Ishikawa (cell line): ENCODE data around the gene DAAM1.

ENCODE experiments used
- CEBPB ChIP-seq: IDR thresholded peaks from 2 replicates; pipeline ENCODE4 v1.6.1; 2012
- CREB1 ChIP-seq: IDR thresholded peaks from 2 replicates; pipeline ENCODE4 v1.6.1; 2012; ENCODE audit warnings: low read depth
- EP300 ChIP-seq: IDR thresholded peaks from 2 replicates; pipeline ENCODE4 v1.6.1; 2012; ENCODE audit warnings: borderline replicate concordance
- FOXM1 ChIP-seq: IDR thresholded peaks from 2 replicates; pipeline ENCODE4 v1.6.1; 2012; ENCODE audit warnings: low read depth, borderline replicate concordance
- NFIC ChIP-seq: IDR thresholded peaks from 2 replicates; pipeline ENCODE4 v1.6.1; 2012
- RAD21 ChIP-seq: IDR thresholded peaks from 2 replicates; pipeline ENCODE4 v1.6.1; 2012; ENCODE audit warnings: low read depth
- TAF1 ChIP-seq: IDR thresholded peaks from 2 replicates; pipeline ENCODE4 v1.6.1; 2012; ENCODE audit warnings: low read depth, mild to moderate bottlenecking
- TEAD4 ChIP-seq: IDR thresholded peaks from 2 replicates; pipeline ENCODE4 v1.6.1; 2012
- YY1 ChIP-seq: IDR thresholded peaks from 2 replicates; pipeline ENCODE4 v1.6.1; 2012; ENCODE audit warnings: low read depth
- ZBTB7A ChIP-seq: IDR thresholded peaks from 2 replicates; pipeline ENCODE4 v1.6.1; 2012; ENCODE audit warnings: low read depth
- TF ChIP-seq, protein P1 (sequence below): IDR thresholded peaks from 2 replicates; pipeline ENCODE4 v1.6.1; 2012
- TF ChIP-seq, protein P2 (sequence below): IDR thresholded peaks from 2 replicates; pipeline ENCODE4 v1.6.1; 2012; ENCODE audit warnings: low read depth, mild to moderate bottlenecking
- TF ChIP-seq, protein P3 (sequence below): IDR thresholded peaks from 2 replicates; pipeline ENCODE4 v1.6.1; 2012

DNA sequence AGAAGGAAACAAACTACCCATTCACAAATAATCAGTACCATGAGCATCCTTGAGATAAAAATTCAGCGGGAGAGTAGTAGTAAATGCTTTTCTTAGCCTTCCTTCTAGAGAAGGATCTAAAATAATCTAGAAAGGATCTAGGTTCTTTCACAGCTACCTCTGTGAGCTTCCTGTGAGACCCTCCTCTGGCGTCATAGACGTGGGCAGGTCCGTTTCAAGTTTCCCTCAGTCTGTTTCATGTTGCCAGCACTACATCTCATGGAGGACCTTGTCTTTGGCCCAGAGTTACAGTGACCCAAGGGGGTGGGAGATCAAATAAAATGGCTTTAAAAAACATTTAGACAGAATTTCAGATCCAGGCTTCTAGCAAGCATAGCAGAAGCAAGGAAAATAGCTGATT, 13.6 kb downstream of the DAAM1 start:
- TF ChIP-seq, protein P1, sequence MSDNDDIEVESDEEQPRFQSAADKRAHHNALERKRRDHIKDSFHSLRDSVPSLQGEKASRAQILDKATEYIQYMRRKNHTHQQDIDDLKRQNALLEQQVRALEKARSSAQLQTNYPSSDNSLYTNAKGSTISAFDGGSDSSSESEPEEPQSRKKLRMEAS = no peak
- TF ChIP-seq EP300 (no peak), TEAD4 (no peak), TAF1 (no peak), FOXM1 (no peak), ZBTB7A (no peak), RAD21 (no peak), CEBPB (no peak), NFIC (no peak), CREB1 (no peak), YY1 (no peak)
- TF ChIP-seq, protein P2, sequence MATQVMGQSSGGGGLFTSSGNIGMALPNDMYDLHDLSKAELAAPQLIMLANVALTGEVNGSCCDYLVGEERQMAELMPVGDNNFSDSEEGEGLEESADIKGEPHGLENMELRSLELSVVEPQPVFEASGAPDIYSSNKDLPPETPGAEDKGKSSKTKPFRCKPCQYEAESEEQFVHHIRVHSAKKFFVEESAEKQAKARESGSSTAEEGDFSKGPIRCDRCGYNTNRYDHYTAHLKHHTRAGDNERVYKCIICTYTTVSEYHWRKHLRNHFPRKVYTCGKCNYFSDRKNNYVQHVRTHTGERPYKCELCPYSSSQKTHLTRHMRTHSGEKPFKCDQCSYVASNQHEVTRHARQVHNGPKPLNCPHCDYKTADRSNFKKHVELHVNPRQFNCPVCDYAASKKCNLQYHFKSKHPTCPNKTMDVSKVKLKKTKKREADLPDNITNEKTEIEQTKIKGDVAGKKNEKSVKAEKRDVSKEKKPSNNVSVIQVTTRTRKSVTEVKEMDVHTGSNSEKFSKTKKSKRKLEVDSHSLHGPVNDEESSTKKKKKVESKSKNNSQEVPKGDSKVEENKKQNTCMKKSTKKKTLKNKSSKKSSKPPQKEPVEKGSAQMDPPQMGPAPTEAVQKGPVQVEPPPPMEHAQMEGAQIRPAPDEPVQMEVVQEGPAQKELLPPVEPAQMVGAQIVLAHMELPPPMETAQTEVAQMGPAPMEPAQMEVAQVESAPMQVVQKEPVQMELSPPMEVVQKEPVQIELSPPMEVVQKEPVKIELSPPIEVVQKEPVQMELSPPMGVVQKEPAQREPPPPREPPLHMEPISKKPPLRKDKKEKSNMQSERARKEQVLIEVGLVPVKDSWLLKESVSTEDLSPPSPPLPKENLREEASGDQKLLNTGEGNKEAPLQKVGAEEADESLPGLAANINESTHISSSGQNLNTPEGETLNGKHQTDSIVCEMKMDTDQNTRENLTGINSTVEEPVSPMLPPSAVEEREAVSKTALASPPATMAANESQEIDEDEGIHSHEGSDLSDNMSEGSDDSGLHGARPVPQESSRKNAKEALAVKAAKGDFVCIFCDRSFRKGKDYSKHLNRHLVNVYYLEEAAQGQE = no peak
- TF ChIP-seq, protein P3, sequence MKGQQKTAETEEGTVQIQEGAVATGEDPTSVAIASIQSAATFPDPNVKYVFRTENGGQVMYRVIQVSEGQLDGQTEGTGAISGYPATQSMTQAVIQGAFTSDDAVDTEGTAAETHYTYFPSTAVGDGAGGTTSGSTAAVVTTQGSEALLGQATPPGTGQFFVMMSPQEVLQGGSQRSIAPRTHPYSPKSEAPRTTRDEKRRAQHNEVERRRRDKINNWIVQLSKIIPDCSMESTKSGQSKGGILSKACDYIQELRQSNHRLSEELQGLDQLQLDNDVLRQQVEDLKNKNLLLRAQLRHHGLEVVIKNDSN = no peak
